Smooth muscle cell of the coronary artery (primary cell): Measurements from ENCODE around the gene ZGLP1. TPM values are rescaled to one million over a fixed set of nuclear protein-coding genes. Genes with fewer than 3 reads are reported as not detected.

Experiments used
- total RNA-seq: library from RNA; depleted of rRNA; stranded (reverse); fragments of >200 nt; gene quantifications from 2 replicates; pipeline ENCODE4 v1.2.3, GENCODE V29; 2014; ENCODE audit warnings: low replicate concordance

ZGLP1 gene
- total RNA-seq: 0.23 and 0.30 TPM in 2 replicates

GRCh38 chr19:10309423-10309822 is at the start of gene ZGLP1:
Gene ZGLP1 (minus strand): TSS chr19:10309815.

DNA sequence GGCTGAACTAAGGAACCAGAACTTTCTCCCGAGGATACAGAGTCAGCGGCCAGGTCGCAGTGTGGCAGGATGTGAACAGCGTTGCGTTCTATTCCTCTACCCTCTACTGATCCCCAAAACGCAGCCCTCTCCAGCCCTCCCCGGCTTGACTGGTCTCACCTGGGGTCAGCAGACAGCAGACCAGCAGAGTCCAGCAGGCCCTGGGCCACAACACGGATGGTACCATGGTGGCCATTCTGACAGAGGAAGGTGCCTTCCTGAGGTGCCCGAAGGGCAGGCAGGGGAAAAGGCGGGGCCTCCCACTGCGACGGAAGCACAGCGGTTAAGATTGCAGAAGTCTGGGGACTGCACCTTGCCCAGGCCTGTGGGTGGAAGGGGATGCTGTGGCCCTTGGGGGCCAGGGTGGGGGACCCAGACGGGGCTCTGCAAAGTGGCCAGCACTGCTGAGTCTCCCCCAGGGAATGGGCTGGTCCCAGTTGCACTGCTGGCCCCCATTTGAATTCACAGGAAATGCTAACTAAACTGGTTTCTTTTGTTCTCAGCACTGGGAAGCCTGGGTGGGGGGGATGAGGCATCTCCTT is 29.9 kb upstream of the ZGLP1 start, which contains the start of gene ICAM3:
Gene ICAM3, minus strand, starts transcription at position 245 of the 581 bp plus-strand sequence. Its CDS starts 10 bp downstream, at position 235.

DNA sequence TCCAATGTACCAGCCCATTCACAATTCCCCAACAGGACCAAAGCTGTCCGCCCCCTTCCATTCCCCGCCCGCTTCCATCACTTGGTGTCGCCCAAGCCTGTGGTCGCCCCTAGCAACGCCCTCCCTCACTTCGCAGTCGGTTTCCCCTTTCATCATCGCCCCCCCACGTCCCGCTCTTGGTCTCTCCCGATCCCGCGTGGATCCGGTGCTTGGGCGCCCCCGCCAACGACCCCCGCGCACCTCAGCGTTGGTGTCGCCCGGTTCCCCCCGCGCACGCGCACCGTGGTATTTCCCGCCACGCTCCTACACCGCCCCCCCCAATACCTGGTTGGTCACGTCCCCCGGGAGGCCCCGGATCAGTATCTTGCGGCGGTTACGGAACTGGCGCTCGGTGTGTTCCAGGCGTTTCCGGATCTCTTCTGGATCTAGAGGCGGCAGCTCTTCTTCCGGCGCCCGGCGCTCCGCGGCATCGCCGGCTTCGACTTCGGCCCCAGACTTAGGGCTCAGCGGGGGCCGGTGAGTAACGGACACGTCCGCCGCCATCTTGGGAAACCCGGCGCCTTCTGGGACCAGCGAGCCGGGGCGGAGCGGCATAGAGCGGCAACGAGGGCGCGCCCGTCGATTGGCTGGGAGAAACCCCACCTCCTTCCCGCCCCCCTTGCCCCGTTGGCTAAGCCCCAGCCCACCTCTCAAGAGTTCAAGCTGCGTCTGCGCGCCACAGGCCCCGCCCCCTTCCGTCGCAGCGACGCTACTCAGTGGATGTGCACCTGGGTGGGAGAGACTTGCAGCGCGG is 23.5 kb upstream of the ZGLP1 start, which contains the start of gene RAVER1:
Gene RAVER1, minus strand, starts transcription at position 565 of the 793 bp plus-strand sequence. Its CDS starts 22 bp downstream, at position 543.

GRCh38 chr19:10315335-10316214 is 6.0 kb upstream of the ZGLP1 start, which contains the start of gene FDX2:
Gene FDX2 (minus strand): TSS chr19:10316015. CDS start chr19:10315996, 19 bp downstream.

GRCh38 chr19:10289836-10290356 is 19.7 kb downstream of the ZGLP1 start, which contains the start of gene ICAM5:
Gene ICAM5 (plus strand): TSS chr19:10289952. CDS start chr19:10290044, 92 bp downstream.

GRCh38 chr19:10286803-10287737 is 22.5 kb downstream of the ZGLP1 start, which contains the start of gene ICAM4:
Gene ICAM4 (plus strand): TSS chr19:10286955. CDS start chr19:10287013, 58 bp downstream.

DNA sequence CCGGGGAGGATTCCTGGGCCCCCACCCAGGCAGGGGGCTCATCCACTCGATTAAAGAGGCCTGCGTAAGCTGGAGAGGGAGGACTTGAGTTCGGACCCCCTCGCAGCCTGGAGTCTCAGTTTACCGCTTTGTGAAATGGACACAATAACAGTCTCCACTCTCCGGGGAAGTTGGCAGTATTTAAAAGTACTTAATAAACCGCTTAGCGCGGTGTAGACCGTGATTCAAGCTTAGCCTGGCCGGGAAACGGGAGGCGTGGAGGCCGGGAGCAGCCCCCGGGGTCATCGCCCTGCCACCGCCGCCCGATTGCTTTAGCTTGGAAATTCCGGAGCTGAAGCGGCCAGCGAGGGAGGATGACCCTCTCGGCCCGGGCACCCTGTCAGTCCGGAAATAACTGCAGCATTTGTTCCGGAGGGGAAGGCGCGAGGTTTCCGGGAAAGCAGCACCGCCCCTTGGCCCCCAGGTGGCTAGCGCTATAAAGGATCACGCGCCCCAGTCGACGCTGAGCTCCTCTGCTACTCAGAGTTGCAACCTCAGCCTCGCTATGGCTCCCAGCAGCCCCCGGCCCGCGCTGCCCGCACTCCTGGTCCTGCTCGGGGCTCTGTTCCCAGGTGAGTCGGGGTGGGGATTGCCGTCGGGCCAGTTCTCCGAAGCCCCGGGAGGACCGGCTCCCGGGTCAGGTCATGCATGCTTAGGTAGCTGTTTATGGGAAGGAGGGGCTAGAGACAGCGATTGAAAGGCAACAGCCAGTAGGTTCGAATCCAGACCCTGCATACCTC is 38.8 kb downstream of the ZGLP1 start, which contains the start of gene ICAM1:
Gene ICAM1, plus strand, starts transcription at position 505 of the 779 bp plus-strand sequence. Its CDS starts 40 bp downstream, at position 545.

Other genes with a start within 250 kb of the ZGLP1 start
- 16.0 and 22.7 TPM in 2 replicates for gene SHFL, start 223.5 kb downstream of the ZGLP1 start, total RNA-seq
- under 0.01 and 0.45 TPM in 2 replicates for gene ANGPTL6, start 207.1 kb downstream of the ZGLP1 start, total RNA-seq
- 25.2 and 32.5 TPM in 2 replicates for gene PPAN, start 203.5 kb downstream of the ZGLP1 start, total RNA-seq
- 2.0 and 4.0 TPM in 2 replicates for gene P2RY11, start 198.1 kb downstream of the ZGLP1 start, total RNA-seq
- 343 and 390 TPM in 2 replicates for gene EIF3G, start 189.9 kb downstream of the ZGLP1 start, total RNA-seq
- gene DNMT1, start 114.9 kb downstream of the ZGLP1 start, total RNA-seq: 16.6 and 23.2 TPM in 2 replicates
- gene S1PR2, start 78.5 kb downstream of the ZGLP1 start, total RNA-seq: 9.3 and 22.9 TPM in 2 replicates
- gene MRPL4, start 57.6 kb downstream of the ZGLP1 start, total RNA-seq: 5.7 and 18.0 TPM in 2 replicates
- gene ICAM1, start 38.7 kb downstream of the ZGLP1 start, total RNA-seq: 7.5 and 20.7 TPM in 2 replicates
- 0.45 and 0.82 TPM in 2 replicates for gene ICAM4, start 22.9 kb downstream of the ZGLP1 start, total RNA-seq
- gene ICAM5, start 19.9 kb downstream of the ZGLP1 start, total RNA-seq: 0.94 and 1.7 TPM in 2 replicates
- 7.1 and 21.8 TPM in 2 replicates for gene FDX2, start 6.2 kb upstream of the ZGLP1 start, total RNA-seq
- gene RAVER1, start 23.7 kb upstream of the ZGLP1 start, total RNA-seq: 8.2 and 10.9 TPM in 2 replicates
- 15.1 and 21.7 TPM in 2 replicates for gene ICAM3, start 29.8 kb upstream of the ZGLP1 start, total RNA-seq
- gene TYK2, start 70.8 kb upstream of the ZGLP1 start, total RNA-seq: 70.4 and 104 TPM in 2 replicates
- 256 and 276 TPM in 2 replicates for gene CDC37, start 93.7 kb upstream of the ZGLP1 start, total RNA-seq
- gene PDE4A, start 110.7 kb upstream of the ZGLP1 start, total RNA-seq: 2.5 and 2.9 TPM in 2 replicates
- gene KEAP1, start 193.5 kb upstream of the ZGLP1 start, total RNA-seq: 71.8 and 163 TPM in 2 replicates
- 0.82 and 2.3 TPM in 2 replicates for gene S1PR5, start 207.6 kb upstream of the ZGLP1 start, total RNA-seq
- 6.3 and 19.0 TPM in 2 replicates for gene ATG4D, start 234.1 kb upstream of the ZGLP1 start, total RNA-seq